Left lung (tissue), 10 donors: ENCODE measurements around the gene WDR33. TPM values are rescaled to one million over a fixed set of nuclear protein-coding genes. Genes with fewer than 3 reads are reported as not detected.

Experiments used
- ATAC-seq: fragments of 200-7000 bp; cut with Tn5 transposase; one replicate; pipeline ENCODE4 v1.9.1; 2020; ENCODE audit warnings: moderate library complexity
- DNase-seq, 4 donors: peaks; one replicate each; pipeline ENCODE4 v3.0.0-alpha.2; 2013 to 2020
- H3K27ac ChIP-seq, 2 donors: fragments of 200-600 bp; sonication (generic) in 1 of 2; one replicate each; pipeline versions ENCODE4 v1.5.0 to v1.8.0; 2020 to 2021
- H3K27me3 ChIP-seq, 2 donors: fragments of 200-600 bp; sonication (generic) in 1 of 2; one replicate each; pipeline versions ENCODE4 v1.5.0 to v1.8.0; 2020 to 2021
- H3K36me3 ChIP-seq, 2 donors: fragments of 200-600 bp; sonication (generic) in 1 of 2; one replicate each; pipeline versions ENCODE4 v1.5.0 to v1.8.0; 2020 to 2021
- H3K4me1 ChIP-seq, 2 donors: fragments of 200-600 bp; one replicate each; pipeline ENCODE4 v1.8.0; 2021
- H3K4me3 ChIP-seq, 2 donors: fragments of 200-600 bp; sonication (generic) in 1 of 2; one replicate each; pipeline versions ENCODE4 v1.5.0 to v1.8.0; 2020 to 2021; ENCODE audit warnings: mild to moderate bottlenecking in 1 of 2
- H3K9me3 ChIP-seq, 2 donors: fragments of 200-600 bp; sonication (generic) in 1 of 2; one replicate each; pipeline versions ENCODE4 v1.5.0 to v1.8.0; 2020 to 2021
- CTCF ChIP-seq, 2 donors: fragments of 200-600 bp; sonication (generic) in 1 of 2; IDR thresholded peaks; one replicate each; pipeline versions ENCODE4 v1.5.0 to v1.8.0; 2021; ENCODE audit warnings: antibody characterized with exemption in 2 of 2
- intact Hi-C, 2 donors: fragments of 100-400 bp; cut with DNase I; formaldehyde crosslinking; loops; one replicate each; pipeline versions ENCODE4 v1.11.2 to v1.14.2; 2022
- polyA plus RNA-seq, 6 donors: library from polyadenylated mRNA; unstranded; fragments of 120-200 nt; gene quantifications; one replicate each; pipeline ENCODE4 v1.2.1, GENCODE V29; 2013; ENCODE audit not compliant: insufficient read length in 6 of 6
- total RNA-seq, 2 donors: library from RNA; stranded (reverse); fragmentation: NEBNext Ultra II Directional; extraction: Animal tissue kit (Norgen Biotek cat#: 25700); gene quantifications; one replicate each; pipeline ENCODE4 v1.2.1, GENCODE V29; 2021
- donor health status: DM: no; HTN: yes; CAD: no.
- donor health status: DM: no; HTN: no; CAD: no.

WDR33 gene
- total and polyA plus RNA-seq, 8 donors = 46.4 to 57.5 (median 50.8) TPM

DNA sequence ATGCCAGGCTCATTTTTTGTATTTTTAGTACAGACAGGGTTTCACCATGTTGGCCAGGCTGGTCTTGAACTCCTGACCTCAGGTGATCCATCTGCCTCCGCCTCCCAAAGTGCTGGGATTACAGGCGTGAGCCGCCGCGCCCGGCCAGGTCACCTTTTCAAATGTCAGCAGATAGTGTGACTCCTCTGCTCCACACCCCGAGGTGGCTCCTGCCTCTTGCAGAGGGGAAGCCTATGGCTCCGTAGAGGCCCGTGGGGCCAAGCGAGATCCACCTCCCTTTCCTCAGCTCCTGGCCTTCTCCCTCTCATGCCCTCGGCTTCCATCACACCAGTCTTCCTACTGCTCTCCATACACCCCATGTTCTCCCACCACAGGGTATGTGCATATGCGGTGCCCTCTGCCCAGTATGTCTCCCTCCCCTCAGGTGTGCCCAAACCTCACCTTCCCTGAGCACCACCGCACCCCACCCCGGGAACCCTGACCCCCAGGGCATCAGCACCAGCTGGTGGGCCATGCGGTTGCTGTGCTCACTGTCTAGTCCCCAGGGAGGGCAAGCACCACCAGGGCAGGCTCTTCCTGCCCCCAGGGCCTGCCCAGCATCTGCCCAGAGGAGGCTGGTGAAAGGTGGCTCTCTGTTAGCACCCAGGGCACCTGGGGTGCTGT, 154.3 kb downstream of the WDR33 start:
- H3K27me3 ChIP-seq = no peaks in the 10 kb centered on the region
- peak overlapping the region in 1 of 2 donors; percentile 77 for H3K27ac ChIP-seq
- no peaks in the 10 kb centered on the region for H3K9me3 ChIP-seq
- H3K36me3 ChIP-seq = peaks cover 0 to 41% of the 10 kb centered on the region in 2 donors
- intact Hi-C loops = no loop called here
- H3K4me3 ChIP-seq = no peak overlapping the region
- no peak for TF ChIP-seq CTCF (IDR thresholded peaks at IDR 0.05)
- ATAC-seq = no peak
- peaks cover 3 to 30% of the 10 kb centered on the region in 2 donors for H3K4me1 ChIP-seq
- peak in 1 of 4 donors; percentile 55 for DNase-seq

- H3K9me3 ChIP-seq = no peaks in the 10 kb centered on the region
- ATAC-seq (no peak), DNase-seq (peak in 1 of 4 donors; percentile 58)
- no peak overlapping the region for H3K4me3 ChIP-seq
- H3K27ac ChIP-seq = peak overlapping the region in 1 of 2 donors; percentile 41
- H3K27me3 ChIP-seq = no peaks in the 10 kb centered on the region
- H3K36me3 ChIP-seq = peaks cover 0 to 34% of the 10 kb centered on the region in 2 donors
- H3K4me1 ChIP-seq = peaks cover 3 to 21% of the 10 kb centered on the region in 2 donors
- no peak for TF ChIP-seq CTCF (IDR thresholded peaks at IDR 0.05)
- intact Hi-C loops = no loop called here
Measured at GRCh38 chr2:127655209-127656073, 155.5 kb downstream of the WDR33 start.

DNA sequence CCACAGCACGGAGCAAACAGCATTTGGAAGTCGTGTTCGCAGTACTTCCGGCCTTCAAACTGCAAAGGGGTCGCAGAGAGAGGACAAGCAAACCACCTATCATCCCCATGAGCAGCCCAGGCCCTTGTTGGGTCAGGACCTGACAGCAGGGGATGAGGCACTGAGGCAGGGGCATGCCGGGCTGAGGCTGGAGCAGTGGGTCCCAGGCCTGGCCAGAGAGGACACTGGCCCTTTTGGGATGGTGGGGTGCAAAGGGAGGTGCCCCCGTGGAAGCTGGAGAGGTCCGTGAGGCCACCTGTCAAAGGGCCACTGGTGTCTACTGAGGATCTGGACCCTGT, 156.2 kb downstream of the WDR33 start:
- DNase-seq = peak in 1 of 4 donors; percentile 46

DNA sequence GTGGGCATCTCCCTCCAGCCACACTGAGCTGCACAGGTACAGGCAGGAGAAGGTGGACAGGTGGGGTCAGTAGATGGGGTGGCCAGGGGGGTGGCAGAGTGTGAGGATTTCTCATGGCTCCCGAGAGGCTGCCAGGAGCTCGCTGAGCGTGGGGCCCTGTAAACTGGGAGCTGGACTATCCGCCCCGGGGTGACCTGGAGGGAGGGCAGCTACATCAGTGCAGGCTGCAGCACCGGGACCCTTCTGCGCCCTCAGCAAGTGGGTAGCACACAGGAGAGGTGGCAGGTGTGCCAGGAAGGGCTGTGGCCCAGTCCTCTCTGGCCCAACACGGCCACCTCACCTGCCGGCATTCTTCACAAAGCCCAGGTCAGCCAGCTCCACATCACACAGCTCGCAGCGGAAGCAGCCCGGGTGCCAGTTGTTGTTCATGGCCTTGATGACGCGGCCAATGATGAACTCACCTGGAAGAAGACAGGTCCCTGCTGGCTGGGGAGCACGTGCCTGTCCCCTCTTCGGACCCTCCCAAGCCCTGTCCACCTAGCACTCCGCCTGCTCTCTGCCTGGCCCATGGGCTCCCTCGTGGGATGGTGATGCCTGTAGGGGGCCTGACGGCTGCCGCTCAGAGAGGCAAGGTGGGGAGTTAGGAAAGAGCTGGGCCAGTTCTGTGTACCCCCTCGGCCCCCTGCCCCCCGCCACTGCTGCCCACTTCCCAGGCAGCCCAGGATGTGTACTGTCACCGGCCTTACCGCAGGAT, 156.7 kb downstream of the WDR33 start:
- Histone ChIP-seq H3K27me3 (no peaks in the 10 kb centered on the region), H3K27ac (no peak overlapping the region), H3K4me1 (peaks cover 7 to 27% of the 10 kb centered on the region in 2 donors), H3K9me3 (no peaks in the 10 kb centered on the region), H3K36me3 (peaks cover 0 to 30% of the 10 kb centered on the region in 2 donors), H3K4me3 (no peak overlapping the region)
- ATAC-seq (no peak), DNase-seq (peak in 1 of 4 donors; percentile 64)
- no peak for TF ChIP-seq CTCF (IDR thresholded peaks at IDR 0.05)
- intact Hi-C loops = no loop called here

More for the DNA sequence above, 156.2 kb downstream of the WDR33 start:
- intact Hi-C loops = no loop called here
- Histone ChIP-seq H3K27me3 (no peaks in the 10 kb centered on the region), H3K9me3 (no peaks in the 10 kb centered on the region), H3K4me3 (no peak overlapping the region), H3K27ac (no peak overlapping the region), H3K4me1 (peaks cover 3 to 21% of the 10 kb centered on the region in 2 donors), H3K36me3 (peaks cover 0 to 30% of the 10 kb centered on the region in 2 donors)
- ATAC-seq = no peak
- no peak for TF ChIP-seq CTCF (IDR thresholded peaks at IDR 0.05)
